A673 (cell line): ENCODE data around the gene FBXO34.

Experiments
- CTCF ChIP-seq: fragments of 300-800, 200-600 bp; sonication (generic); conservative IDR thresholded peaks from 2 replicates; pipeline ENCODE4 v1.5.1; 2017; ENCODE audit warnings: low read depth, mild to moderate bottlenecking, antibody characterized with exemption, low read length, moderate library complexity, mixed read lengths
- EZH2 ChIP-seq: fragments of 200-600 bp; sonication (generic); IDR thresholded peaks from 2 replicates; pipeline ENCODE4 v1.6.1; 2017; ENCODE audit warnings: borderline replicate concordance, low read depth, mild to moderate bottlenecking, mixed read lengths, antibody characterized with exemption, low read length; ENCODE audit not compliant: poor library complexity, severe bottlenecking

DNA sequence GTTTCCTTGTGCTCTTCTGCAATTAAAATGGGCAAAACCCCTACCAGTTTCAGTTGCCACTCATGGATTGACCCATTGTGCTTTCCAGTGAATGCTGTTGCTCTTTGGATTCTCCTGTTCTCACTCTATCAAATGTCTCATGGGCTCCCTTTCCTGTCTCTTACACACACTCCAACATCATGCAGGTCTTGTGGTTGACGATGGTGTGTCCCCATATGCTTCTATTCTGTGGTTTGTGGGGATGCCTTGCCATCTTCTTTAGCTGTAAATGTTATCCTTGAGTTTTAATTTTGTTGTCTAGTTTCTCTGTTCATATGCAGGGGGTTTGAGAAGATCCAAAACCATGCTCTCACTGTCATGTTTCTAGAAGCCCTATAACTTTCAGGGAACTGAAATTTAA, 31.9 kb upstream of the FBXO34 start:
- no peak for TF ChIP-seq CTCF
- no peak for TF ChIP-seq EZH2
